Cardiac septum (tissue), 1 donor: ENCODE data around the gene PTOV1. TPM values are rescaled to one million over a fixed set of nuclear protein-coding genes. Genes with fewer than 3 reads are reported as not detected.

Source experiments
- DNase-seq: peaks from one replicate; pipeline ENCODE4 v3.0.0-alpha.2; 2020; ENCODE audit warnings: low spot score
- intact Hi-C: fragments of 100-400 bp; cut with DNase I; formaldehyde crosslinking; loops from one replicate; pipeline ENCODE4 v1.14.0; 2022
- microRNA-seq: library from miRNA; unstranded; fragments of <30 nt; microRNA quantifications from one replicate; pipeline ENCODE4 v1.2.0, GENCODE V29; 2020
- total RNA-seq: library from RNA; stranded (reverse); fragmentation: NEBNext Ultra II Directional; extraction: Animal tissue kit (Norgen Biotek cat#: 25700); gene quantifications from one replicate; pipeline ENCODE4 v1.2.1, GENCODE V29; 2021
- donor health status: DM: no; HTN: no; CAD: no.

The PTOV1 gene
- total RNA-seq, 1 donor from 2014 or later, result 95.8 TPM

GRCh38 chr19:49894879-49895565 is 44.1 kb downstream of the PTOV1 start:
- DNase-seq, result no peak

DNA sequence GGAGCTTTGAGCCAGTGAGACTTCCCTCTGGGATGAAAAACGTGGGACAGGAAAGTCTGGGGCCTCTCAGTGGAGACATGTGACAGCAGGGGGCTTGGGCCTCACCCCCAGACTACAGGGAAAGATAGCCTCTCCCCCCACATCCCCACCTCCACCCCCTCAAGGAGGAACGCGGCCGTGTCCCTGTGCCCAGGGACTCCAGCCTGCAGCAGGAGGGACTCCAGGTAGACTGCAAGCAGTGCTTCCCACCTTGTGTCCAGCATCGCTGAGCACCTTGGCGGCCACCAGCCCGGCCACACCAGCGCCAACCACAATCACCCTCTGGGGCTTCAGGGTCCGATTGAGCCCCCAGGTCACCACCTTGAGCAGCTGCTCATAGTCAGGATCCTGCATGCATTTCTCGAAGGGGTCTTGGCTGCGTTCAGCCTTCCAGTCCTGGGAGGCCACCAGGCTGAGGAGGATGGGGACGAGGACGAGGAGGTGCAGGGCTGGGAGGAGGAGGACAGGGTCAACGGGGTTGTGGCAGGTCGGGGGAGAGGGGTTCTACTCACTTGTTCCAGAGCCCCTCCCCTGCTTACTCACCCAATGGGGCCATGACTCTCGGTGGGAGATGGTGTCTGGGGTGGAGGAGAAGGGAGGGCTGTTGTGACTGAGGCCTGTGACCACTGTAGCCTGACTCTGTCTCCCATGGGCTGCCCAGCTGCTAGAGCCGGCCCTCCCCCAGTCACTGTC is 44.8 kb downstream of the PTOV1 start:
- intact Hi-C loops, result no loop called here

More at GRCh38 chr19:49894879-49895565, 44.1 kb downstream of the PTOV1 start:
- intact Hi-C loops, result no loop called here

GRCh38 chr19:49896863-49897621 is 46.1 kb downstream of the PTOV1 start, which contains the start of gene IL4I1:
Gene IL4I1, minus strand, starts transcription at chr19:49896887. Its CDS starts 727 bp downstream, at chr19:49896160.
- intact Hi-C loops, result no loop called here
- DNase-seq, result no peak

More for the DNA sequence above, 44.8 kb downstream of the PTOV1 start:
- DNase-seq, result no peak

GRCh38 chr19:49904136-49904535 is 53.2 kb downstream of the PTOV1 start:
- no peak for DNase-seq
- intact Hi-C loops, result no loop called here

DNA sequence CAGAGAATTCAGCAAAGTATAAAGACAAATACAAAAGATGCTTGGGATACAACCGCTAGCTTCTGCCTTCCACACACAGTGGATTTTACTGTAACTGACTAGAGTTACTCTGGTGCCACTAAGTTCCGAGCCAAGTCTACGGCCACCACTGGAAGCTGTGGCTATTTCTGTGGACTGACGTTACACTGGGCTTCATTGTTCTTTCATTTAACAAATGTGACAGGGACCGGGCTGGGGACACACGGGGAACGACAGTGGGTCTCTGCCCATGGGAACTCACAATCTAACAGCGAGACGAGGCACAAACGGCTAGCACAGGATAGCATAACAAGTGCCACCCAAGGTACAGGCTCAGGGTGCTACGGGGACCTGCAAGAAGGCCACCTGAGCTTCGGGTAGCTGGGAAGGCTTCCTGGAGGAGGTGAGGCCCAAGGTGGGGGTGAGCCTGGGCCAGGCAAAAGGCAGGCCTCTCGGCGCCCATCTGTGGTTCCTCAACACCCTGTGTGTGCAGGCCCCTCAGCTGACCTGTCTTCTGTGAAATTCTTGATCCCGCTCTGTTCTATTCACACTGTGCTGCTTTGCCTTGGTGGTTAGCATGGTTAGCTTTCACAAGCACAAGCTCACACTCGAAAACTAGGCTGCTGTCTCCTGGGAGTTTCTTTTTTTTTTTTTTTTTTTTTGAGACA is 56.1 kb downstream of the PTOV1 start:
- no peak for DNase-seq
- intact Hi-C loops, result no loop called here

DNA sequence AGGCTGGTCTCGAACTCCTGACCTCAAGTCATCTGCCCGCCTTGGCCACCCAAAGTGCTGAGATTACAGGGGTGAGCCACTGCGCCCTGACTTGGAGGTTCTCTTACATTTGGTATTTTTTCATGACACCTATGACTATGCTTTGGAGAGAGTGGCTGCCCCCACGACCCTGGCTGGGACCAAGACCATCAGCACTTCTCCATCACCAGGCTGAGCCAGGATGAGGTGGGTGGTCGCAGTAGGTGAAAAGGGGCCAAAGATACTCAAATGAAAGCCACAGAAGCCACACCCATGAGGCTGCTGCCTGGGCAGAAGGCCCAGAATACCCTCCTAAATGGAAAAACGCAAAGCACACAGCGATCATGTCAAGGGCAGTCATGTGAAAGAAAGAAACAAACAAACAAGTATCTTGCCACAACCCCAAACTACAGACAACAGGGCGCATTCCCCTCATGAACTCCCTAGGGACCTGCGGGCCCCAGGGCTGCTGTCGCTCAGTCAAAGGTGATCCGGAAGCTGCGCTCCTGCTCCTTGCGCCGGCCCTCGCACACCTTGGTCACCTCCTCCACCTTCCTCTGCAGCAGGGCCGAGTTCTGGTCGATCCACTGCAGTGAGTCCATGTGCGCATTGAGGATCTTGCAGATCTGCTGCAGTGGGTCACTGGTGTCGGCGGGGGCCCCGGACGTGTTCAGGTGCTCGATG is 56.9 kb downstream of the PTOV1 start:
- intact Hi-C loops, result no loop called here
- no peak for DNase-seq

DNA sequence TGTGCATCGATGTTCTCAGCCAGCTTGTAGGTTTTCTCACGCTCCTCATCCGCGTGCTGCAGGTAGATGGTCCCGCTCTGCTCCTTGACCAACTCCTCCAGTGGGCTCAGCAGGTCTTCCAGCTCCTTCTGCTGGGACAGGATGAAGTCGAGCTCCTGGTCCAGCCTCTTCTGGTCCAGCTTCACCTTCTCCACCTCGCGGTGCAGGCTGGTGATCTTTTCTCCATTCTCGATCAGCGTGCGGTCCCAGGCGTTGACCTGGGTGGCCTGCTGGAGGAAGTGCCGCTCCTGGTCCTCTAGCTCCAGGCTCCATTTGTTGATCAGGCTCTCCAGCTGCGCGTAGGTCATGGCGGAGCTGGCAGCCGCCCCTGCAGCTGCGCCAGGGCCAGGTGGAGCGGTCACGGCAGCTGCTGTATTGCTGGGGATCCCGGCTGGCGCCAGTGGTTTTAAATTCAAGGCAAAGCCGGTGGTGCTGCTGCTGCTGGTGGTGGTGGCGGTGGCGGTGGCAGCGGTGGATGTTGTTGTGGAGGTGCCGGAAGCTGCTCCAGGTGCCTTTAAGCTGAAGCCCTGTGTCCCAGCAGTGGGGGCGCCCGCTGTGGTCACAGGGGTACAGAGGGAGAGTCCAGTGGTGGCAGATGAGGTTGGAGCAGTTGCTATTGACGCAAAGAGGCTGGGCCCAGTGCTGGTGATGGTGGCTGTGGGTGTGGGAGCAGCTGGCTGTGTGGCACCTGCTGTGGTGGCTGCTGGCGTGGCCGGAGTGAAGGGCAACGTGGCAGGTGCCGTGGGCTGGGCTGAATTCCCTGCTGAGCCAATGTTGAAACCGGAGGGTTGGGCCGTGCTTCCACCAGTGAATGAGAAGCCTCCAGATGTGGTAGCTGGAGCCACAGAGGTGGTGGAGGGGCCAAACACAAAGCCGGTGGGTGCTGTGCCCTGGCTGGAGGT is 57.8 kb downstream of the PTOV1 start:
- DNase-seq, result no peak
- intact Hi-C loops, result no loop called here

- no peak for DNase-seq
- intact Hi-C loops, result no loop called here
These were observed 59.2 kb downstream of the PTOV1 start for GRCh38 chr19:49910179-49910578.

Small RNAs within 50 kb of the gene (microRNA-seq; reads per million reads assigned to microRNA genes)
- gene MIR4749 (not detected), gene MIR4750 (2.2 reads per million), gene MIR6800 (not detected)

Other genes starting within 250 kb of the PTOV1 start
- gene RRAS, start 211.0 kb upstream of the PTOV1 start, total RNA-seq, result 171 TPM
- gene SCAF1, start 208.9 kb upstream of the PTOV1 start, total RNA-seq, result 53.1 TPM
- gene IRF3, start 185.3 kb upstream of the PTOV1 start, total RNA-seq, result 33.7 TPM
- 8.9 TPM for gene BCL2L12, start 185.2 kb upstream of the PTOV1 start, total RNA-seq
- gene PRMT1, start 173.9 kb upstream of the PTOV1 start, total RNA-seq, result 124 TPM
- 0.19 TPM for gene ADM5, start 161.6 kb upstream of the PTOV1 start, total RNA-seq
- 3.1 TPM for gene CPT1C, start 160.0 kb upstream of the PTOV1 start, total RNA-seq
- 0.24 TPM for gene TSKS, start 87.9 kb upstream of the PTOV1 start, total RNA-seq
- gene AP2A1, start 84.2 kb upstream of the PTOV1 start, total RNA-seq, result 63.9 TPM
- gene FUZ, start 37.9 kb upstream of the PTOV1 start, total RNA-seq, result 13.7 TPM
- gene MED25, start 32.9 kb upstream of the PTOV1 start, total RNA-seq, result 33.0 TPM
- 49.5 TPM for gene PNKP, start 16.4 kb downstream of the PTOV1 start, total RNA-seq
- 35.8 TPM for gene AKT1S1, start 26.2 kb downstream of the PTOV1 start, total RNA-seq
- 48.0 TPM for gene TBC1D17, start 26.5 kb downstream of the PTOV1 start, total RNA-seq
- 1.2 TPM for gene IL4I1, start 45.7 kb downstream of the PTOV1 start, total RNA-seq
- 10.6 TPM for gene ATF5, start 78.0 kb downstream of the PTOV1 start, total RNA-seq
- 26.8 TPM for gene NUP62, start 78.3 kb downstream of the PTOV1 start, total RNA-seq
- gene SIGLEC11, start 110.0 kb downstream of the PTOV1 start, total RNA-seq, result 0.27 TPM
- 22.1 TPM for gene VRK3, start 174.2 kb downstream of the PTOV1 start, total RNA-seq
- gene ZNF473, start 174.8 kb downstream of the PTOV1 start, total RNA-seq, result 3.5 TPM